Measurements from ENCODE around the gene FAM229B. TPM values are rescaled to one million over a fixed set of nuclear protein-coding genes. Genes with fewer than 3 reads are reported as not detected.

Gene FAM229B
- 10 to 100 TPM in 3 of 4 donors, 1 to 10 TPM in 1; 9.5 to 26.1 (median 13.8) TPM for total RNA-seq

GRCh38 chr6:112087136-112087911 is at the start of gene FAM229B, which contains the start of gene TUBE1:
TSS of gene FAM229B (plus strand) at chr6:112087591. CDS start at chr6:112099284, 11,693 bp downstream.
TSS of gene TUBE1 (minus strand) at chr6:112087482. CDS start at chr6:112087434, 48 bp downstream.
- TF ChIP-seq CTCF (IDR thresholded peaks at IDR 0.05), result peak in 2 of 4 experiments; percentile 12 to 28
- TF ChIP-seq EP300 (IDR thresholded peaks at IDR 0.05), result no peak
- TF ChIP-seq POLR2AphosphoS5 (IDR thresholded peaks at IDR 0.05), result peak; percentile 91
- peak; percentile 83 to 87 for TF ChIP-seq POLR2A (IDR thresholded peaks at IDR 0.05)
- Histone ChIP-seq H3K9me3 (no peaks in the 10 kb centered on the region), H3K4me1 (peaks cover 0 to 26% (median 3%) of the 10 kb centered on the region in 3 donors), H3K36me3 (peaks cover 0 to 23% of the 10 kb centered on the region in 2 donors), H3K4me3 (peak within 1 kb of the TSS; percentile 73 to 91), H3K27me3 (no peaks in the 10 kb centered on the region), H3K27ac (peak within 1 kb of the TSS; percentile 67 to 86 (median 84))
- ATAC-seq, result peak; percentile 98
- 0% methylated on average over 8 to 25 of the region's 60 CpGs for WGBS, 2 donors (ENCODE audit: low coverage in 1 of 2)

GRCh38 chr6:112037783-112038216 is 49.6 kb upstream of the FAM229B start:
- no peak for TF ChIP-seq EP300 (IDR thresholded peaks at IDR 0.05)
- peak; percentile 79 for TF ChIP-seq POLR2AphosphoS5 (IDR thresholded peaks at IDR 0.05)
- TF ChIP-seq POLR2A (IDR thresholded peaks at IDR 0.05), result peak in 1 of 2 donors; percentile 38
- 0 to 47% methylated on average over 1 to 8 of the region's 8 CpGs for WGBS, 2 donors (ENCODE audit: low coverage in 1 of 2)
- no peaks in the 10 kb centered on the region for H3K36me3 ChIP-seq
- no peak overlapping the region for H3K4me3 ChIP-seq
- no peaks in the 10 kb centered on the region for H3K9me3 ChIP-seq
- peak; percentile 90 for ATAC-seq
- H3K27me3 ChIP-seq, result no peaks in the 10 kb centered on the region
- peaks cover 0 to 34% (median 12%) of the 10 kb centered on the region in 3 donors for H3K4me1 ChIP-seq
- H3K27ac ChIP-seq, result peak overlapping the region in 3 of 4 donors; percentile 67 to 82 (median 80)

GRCh38 chr6:112038268-112038667 is 49.1 kb upstream of the FAM229B start:
- 60 to 78% methylated on average over 2 to 3 of the region's 5 CpGs for WGBS, 2 donors (ENCODE audit: low coverage in 1 of 2)
- Histone ChIP-seq H3K4me3 (no peak overlapping the region), H3K27ac (peak overlapping the region in 3 of 4 donors; percentile 67 to 82 (median 80)), H3K9me3 (no peaks in the 10 kb centered on the region), H3K27me3 (no peaks in the 10 kb centered on the region), H3K36me3 (no peaks in the 10 kb centered on the region), H3K4me1 (peaks cover 0 to 36% (median 12%) of the 10 kb centered on the region in 3 donors)
- ATAC-seq, result no peak
- TF ChIP-seq POLR2AphosphoS5 (IDR thresholded peaks at IDR 0.05) (no peak), EP300 (IDR thresholded peaks at IDR 0.05) (no peak), CTCF (IDR thresholded peaks at IDR 0.05) (no peak), POLR2A (IDR thresholded peaks at IDR 0.05) (no peak)

- Histone ChIP-seq H3K4me3 (no peak overlapping the region), H3K36me3 (no peaks in the 10 kb centered on the region), H3K27ac (peak overlapping the region in 3 of 4 donors; percentile 67 to 82 (median 80)), H3K27me3 (no peaks in the 10 kb centered on the region), H3K9me3 (no peaks in the 10 kb centered on the region), H3K4me1 (peaks cover 0 to 39% (median 12%) of the 10 kb centered on the region in 3 donors)
- ATAC-seq, result no peak
- no peak for TF ChIP-seq EP300 (IDR thresholded peaks at IDR 0.05)
- 86 to 91% methylated on average over 14 to 15 of the region's 15 CpGs for WGBS, 2 donors (ENCODE audit: low coverage in 1 of 2)
Measured at GRCh38 chr6:112038756-112039430, 48.5 kb upstream of the FAM229B start.

- Histone ChIP-seq H3K27me3 (no peaks in the 10 kb centered on the region), H3K36me3 (no peaks in the 10 kb centered on the region)
Measured at GRCh38 chr6:112039431-112039770, 48.0 kb upstream of the FAM229B start.

More at GRCh38 chr6:112039431-112039770, 48.0 kb upstream of the FAM229B start:
- Histone ChIP-seq H3K4me1 (peaks cover 0 to 44% (median 12%) of the 10 kb centered on the region in 3 donors), H3K27ac (peak overlapping the region in 3 of 4 donors; percentile 67 to 82 (median 80)), H3K4me3 (no peak overlapping the region), H3K9me3 (no peaks in the 10 kb centered on the region)
- TF ChIP-seq POLR2A (IDR thresholded peaks at IDR 0.05) (no peak), POLR2AphosphoS5 (IDR thresholded peaks at IDR 0.05) (no peak), EP300 (IDR thresholded peaks at IDR 0.05) (no peak), CTCF (IDR thresholded peaks at IDR 0.05) (no peak)
- 50 to 100% methylated on average over 2 of the region's 2 CpGs for WGBS, 2 donors (ENCODE audit: low coverage in 1 of 2)
- ATAC-seq, result no peak

All from gastroesophageal sphincter (tissue), 4 donors.